ENCODE measurements around the gene GPR31. TPM values are rescaled to one million over a fixed set of nuclear protein-coding genes. Genes with fewer than 3 reads are reported as not detected.

GPR31 gene
- total and polyA plus RNA-seq, 2 of the 4 experiments (the other 2 are of a cell fraction), result not detected

DNA sequence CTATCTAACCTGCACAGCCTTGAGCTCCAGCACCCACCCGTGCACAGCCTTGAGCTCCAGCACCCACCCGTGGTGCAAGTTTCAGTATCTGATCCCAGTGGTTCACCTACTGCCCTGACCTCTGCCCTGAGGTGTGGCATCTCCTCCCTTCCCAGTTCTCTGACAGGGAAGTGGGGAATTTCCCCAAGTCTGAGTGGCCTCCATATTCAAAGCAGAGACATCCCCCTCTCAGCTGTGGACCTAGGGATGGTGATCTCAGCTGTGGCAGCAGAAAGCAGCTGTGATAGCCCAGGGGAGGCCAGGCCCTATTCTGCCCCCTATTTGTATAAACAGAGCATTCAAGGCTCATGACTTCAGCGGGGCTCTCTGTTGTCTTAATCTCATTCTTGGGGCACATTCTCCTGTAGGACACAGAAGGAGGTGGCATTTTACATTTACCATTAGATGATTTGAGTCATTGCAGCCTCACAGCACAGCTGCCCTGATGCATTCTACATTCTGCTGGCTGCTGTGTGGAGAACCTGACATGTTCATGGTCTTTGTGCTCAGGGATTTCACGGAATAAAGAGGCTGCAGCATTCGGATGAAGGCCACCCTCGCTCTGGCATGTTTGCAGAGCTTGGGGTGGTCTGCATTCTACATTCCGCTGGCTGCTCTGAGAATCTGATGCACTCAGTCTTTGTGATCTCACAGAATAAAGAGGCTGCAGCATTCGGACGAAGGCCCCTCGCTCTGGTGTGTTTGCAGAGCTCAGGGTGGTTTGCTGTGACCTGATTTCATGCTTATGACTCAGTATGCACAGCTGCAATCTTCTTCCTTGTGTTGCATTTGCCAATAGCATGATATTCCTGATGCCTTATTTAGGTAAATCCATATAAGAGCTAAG lies 16.9 kb downstream of the GPR31 start:
- Histone ChIP-seq H2BK5ac (ENCODE audit: low read depth, low read length, poor library complexity, severe bottlenecking) (no peak overlapping the region), H3K9me1 (ENCODE audit: insufficient read depth, low read length) (no peaks in the 10 kb centered on the region), H3K14ac (replicated peaks; ENCODE audit: low read depth, low read length) (no peak overlapping the region), H3K4ac (ENCODE audit: low read depth, low read length) (no peak overlapping the region), H3K4me1 (ENCODE audit: control insufficient read depth, insufficient read depth, low read length) (no peaks in the 10 kb centered on the region), H2BK120ac (ENCODE audit: low read depth, low read length) (no peak overlapping the region), H4K91ac (ENCODE audit: insufficient read depth, low read depth, low read length) (no peak overlapping the region), H4K5ac (ENCODE audit: low read depth, low read length) (no peak overlapping the region), H3K18ac (ENCODE audit: low read depth, low read length) (no peak overlapping the region), H2AFZ (replicated peaks; ENCODE audit: low read length, poor library complexity) (no peak overlapping the region), H4K8ac (ENCODE audit: low read depth in 2 of 2, low read length in 2 of 2) (no peak overlapping the region), H3K9me3 (ENCODE audit: control insufficient read depth, insufficient read depth, low read length) (peaks cover 18% of the 10 kb centered on the region), H3K9ac (ENCODE audit: low read depth, low read length) (no peak overlapping the region), H3K56ac (ENCODE audit: extremely low read depth, insufficient read depth, low read length) (no peak overlapping the region), H2AK5ac (ENCODE audit: low read depth, low read length) (no peak overlapping the region), H3K23ac (ENCODE audit: low read depth, low read length) (no peak overlapping the region), H3K27ac (ENCODE audit: insufficient read depth, low read length) (no peak overlapping the region), H4K20me1 (ENCODE audit: insufficient read depth, low read length) (no peaks in the 10 kb centered on the region), H3K36me3 (ENCODE audit: control insufficient read depth, insufficient read depth, low read length) (no peaks in the 10 kb centered on the region), H2AK9ac (replicated peaks; ENCODE audit: low read depth, low read length, poor library complexity) (no peak overlapping the region), H3K79me1 (ENCODE audit: low read depth in 1 of 2, low read length in 2 of 2) (no peaks in the 10 kb centered on the region), H3K4me2 (ENCODE audit: low read depth, low read length) (no peak overlapping the region), H3K27me3 (ENCODE audit: control insufficient read depth, insufficient read depth, low read length) (no peaks in the 10 kb centered on the region), H2BK20ac (ENCODE audit: low read depth, low read length) (no peak overlapping the region), H3K4me3 (ENCODE audit: insufficient read depth, low read depth, low read length) (no peak overlapping the region), H2BK15ac (ENCODE audit: low read depth, low read length) (no peak overlapping the region)
- no peak for ATAC-seq (ENCODE audit: low read depth)
- in situ Hi-C loops (cut with MboI; ENCODE audit: low sequenced_read_pairs) (no loop called here), dilution Hi-C loops (cut with HindIII; ENCODE audit: low sequenced_read_pairs, unreplicated experiment) (no loop called here), intact Hi-C loops (cut with micrococcal nuclease) (loop anchor here (5.0 kb wide), 1 partner anchor 354 kb away; no protein-coding TSS in a partner anchor)
- no peak for DNase-seq
- WGBS, 2 experiments (ENCODE audit: extremely low coverage in 2 of 2, insufficient read length in 1 of 2), result 15% methylated on average over 5 of the region's 10 CpGs; no CpG with 5 or more reads in 1 of the 2 experiments
- BruUV-seq (replicated peaks), result no TSS peak
- TF ChIP-seq RAD21 (IDR thresholded peaks at IDR 0.05; ENCODE audit: low read length), result no peak
- no peak for TF ChIP-seq CEBPB (IDR thresholded peaks at IDR 0.05; ENCODE audit: low read depth, low read length)
- TF ChIP-seq RCOR1 (IDR thresholded peaks at IDR 0.05; ENCODE audit: insufficient replicate concordance, low read length), result no peak
- no peak for TF ChIP-seq SMC3 (IDR thresholded peaks at IDR 0.05; ENCODE audit: low read depth, low read length)
- TF ChIP-seq BHLHE40 (IDR thresholded peaks at IDR 0.05; ENCODE audit: low read depth, low read length), result no peak
- TF ChIP-seq RFX5 (IDR thresholded peaks at IDR 0.05; ENCODE audit: low read depth, low read length), result no peak
- no peak for TF ChIP-seq MXI1 (IDR thresholded peaks at IDR 0.05; ENCODE audit: borderline replicate concordance, low read depth, low read length)
- no peak for TF ChIP-seq MAZ (IDR thresholded peaks at IDR 0.05; ENCODE audit: borderline replicate concordance, low read depth, low read length)
- ChIA-PET CTCF (no interaction called here), POLR2A (ENCODE audit: unreplicated experiment) (no interaction called here)
